ENCODE data around the gene PRRX2.
A peak's percentile ranks its signal among the peaks of the same experiment; 100 is the strongest.

PRRX2 gene

DNA sequence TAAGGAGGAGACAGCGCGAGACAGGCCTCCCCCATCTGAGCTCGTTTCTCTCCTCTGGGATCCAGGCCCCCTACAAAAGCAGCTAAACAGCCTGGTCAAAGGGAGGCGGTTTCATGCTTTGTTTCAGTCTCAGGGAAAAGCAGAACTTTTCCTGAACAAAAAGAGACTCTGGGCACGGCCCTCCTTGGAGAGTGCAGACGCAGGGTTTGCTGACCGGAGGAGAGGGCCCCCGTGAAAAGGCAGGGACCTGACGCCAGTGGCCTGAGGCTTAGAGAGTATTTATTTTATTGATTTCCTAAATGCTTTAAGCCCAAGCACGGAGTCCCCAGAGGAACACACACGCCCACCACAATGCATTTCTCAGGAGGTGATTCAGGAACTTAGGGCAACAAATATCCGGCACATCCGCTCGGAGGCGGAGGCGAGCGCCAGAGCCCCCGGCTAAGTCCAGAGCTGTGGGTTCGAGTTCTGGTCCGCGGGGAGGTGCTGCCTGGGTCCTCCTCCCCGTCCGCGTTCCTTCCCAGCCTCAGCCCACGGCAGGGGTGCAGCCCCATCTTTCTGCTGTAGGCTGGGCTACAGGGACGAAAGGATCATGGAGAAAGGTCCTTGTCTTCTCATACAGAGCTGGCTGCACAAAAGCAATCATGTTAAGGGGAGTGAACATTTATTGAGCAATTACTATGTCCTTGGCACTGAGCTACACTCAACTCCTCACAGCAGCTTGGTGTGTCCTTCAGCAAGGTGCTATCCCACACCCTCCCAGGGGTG lies 47.4 kb downstream of the PRRX2 start:
- no peak for DNase-seq

DNA sequence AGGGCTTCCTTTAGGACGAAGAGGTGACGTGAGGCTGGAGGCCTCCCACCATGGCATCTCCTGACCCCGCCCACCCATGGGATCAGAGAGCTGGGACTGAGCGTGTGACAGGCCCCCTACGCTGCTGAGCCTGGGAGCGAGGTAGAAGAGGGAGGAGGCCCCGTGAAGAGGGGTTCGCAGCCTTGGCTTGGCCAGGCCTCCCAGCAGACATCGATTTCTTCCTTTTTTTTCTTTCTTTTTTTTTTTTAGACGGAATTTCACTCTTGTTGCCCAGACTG lies 47.9 kb downstream of the PRRX2 start:
- no peak for DNase-seq

DNA sequence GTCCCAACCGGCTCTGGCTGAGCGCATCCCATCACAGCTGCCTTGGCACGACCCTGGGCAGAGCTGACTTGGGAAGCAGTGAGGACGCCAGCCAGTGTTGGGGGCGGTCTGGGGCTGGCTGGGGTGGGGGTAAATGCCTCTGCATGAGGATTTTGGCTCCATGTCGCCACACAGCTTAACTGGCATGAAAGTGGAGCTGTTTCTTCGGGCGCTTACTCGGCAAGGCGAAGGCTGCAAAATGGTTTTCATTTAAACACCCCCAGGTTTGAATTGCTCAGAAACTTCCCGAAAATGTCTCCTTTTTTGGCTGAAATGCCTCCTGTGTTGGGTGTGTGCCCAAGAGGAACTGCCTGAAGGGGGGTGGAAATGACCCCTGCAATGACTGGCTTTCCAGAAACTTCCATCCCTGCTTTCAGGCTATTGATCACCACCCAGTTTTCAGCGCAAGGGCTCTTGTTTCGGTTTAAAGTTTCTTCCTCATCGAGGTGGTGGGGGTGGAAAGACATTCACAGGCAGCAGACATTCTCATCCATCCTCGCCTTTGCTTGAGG lies 49.1 kb downstream of the PRRX2 start:
- no peak for DNase-seq

DNA sequence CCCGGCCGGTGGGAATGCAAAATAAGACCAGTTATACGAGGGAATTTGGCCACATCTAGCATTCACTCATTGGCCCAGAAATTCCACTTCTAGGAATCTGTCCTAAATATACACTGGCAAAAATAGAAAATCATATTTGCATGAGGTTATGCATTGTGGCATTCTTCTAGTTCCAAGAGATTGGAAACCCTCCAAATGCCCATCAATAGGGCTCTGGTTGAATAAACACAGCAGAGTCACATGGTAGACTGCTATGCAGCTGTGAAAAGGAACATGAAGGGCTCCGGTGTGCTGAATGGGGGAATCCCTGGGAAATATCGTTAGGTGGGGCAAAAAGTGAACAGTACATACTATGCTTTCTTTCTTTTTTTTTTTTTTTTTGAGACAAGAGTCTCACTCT lies 50.6 kb downstream of the PRRX2 start:
- DNase-seq: no peak

DNA sequence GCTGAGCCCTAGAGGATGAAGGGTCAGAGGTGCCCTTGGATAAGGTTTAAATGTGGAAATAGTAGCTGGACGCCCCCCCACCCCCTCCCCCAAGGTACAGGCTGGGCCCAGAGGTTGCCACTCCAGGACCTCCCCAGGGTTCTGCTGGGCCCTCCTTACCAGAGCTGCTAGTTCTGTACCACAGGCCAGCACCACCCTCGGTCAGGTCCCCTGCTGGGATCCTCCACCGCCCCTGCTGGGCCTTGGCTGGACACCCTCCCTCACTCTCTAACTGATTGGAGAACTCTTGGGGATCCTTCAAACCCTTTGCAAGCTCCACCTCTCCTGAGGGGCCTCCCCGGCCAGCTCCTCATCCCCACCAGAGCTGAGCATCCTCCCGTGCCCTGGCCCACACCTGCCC lies 52.5 kb downstream of the PRRX2 start:
- DNase-seq: no peak

DNA sequence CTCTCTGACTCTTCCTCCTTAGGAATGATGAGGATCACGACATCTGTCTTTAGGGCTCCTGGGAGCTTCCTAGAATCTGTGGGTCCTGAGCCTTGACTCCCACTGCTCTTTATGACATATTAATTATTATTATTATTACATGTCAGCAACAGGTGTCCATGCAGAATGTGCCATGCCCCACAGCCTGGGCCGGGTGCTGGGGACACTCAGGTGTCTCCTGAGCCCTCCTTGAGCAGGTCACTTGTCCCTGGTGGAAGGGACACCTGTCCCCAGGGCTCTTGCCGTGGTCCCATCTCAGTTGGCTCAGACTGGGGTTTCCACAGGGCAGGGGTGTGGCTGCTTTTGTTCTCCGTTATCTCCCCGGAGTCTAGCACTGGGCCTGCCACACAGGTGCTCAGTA lies 53.2 kb downstream of the PRRX2 start:
- no peak for DNase-seq

DNA sequence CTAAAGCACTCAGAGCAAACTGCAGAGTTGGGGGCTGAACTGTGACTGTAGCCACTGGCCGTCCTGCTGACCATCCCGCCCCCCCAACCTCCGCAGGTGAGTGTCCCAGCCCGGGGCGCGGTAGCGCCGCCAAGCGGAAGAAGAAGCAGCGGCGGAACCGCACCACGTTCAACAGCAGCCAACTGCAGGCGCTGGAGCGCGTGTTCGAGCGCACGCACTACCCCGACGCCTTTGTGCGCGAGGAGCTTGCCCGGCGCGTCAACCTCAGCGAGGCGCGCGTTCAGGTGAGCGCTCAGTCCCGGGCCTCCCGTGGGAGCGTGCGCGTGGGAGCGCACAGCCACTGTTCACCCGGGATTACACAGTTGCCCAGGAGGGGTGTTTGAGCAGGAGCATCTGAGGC lies 53.7 kb downstream of the PRRX2 start:
- no peak for DNase-seq

DNA sequence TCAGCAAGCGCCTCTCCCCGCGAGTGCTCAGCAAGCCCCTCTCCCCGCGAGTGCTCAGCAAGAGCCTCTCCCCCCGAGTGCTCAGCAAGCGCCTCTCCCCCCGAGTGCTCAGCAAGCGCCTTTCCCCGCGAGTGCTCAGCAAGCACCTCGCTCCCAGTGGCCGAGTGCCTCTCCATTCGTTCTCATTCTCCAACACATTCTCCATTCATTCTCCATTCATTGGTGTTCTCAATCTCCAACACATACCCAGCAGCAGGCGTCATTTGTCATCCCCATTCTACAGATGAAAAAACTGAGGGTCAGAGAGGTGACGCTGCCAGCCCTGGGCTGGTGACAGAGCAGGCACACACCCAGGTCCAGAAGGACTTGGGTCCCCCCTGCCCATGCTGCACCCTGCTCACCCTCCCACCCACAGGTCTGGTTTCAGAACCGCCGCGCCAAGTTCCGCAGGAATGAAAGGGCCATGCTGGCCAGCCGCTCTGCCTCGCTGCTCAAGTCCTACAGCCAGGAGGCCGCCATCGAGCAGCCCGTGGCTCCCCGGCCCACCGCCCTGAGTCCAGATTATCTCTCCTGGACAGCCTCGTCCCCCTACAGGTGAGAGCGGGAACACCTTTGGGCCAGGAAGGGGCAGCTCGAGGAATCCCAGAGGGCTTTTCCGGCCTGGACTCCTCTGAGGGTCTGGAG lies 54.9 kb downstream of the PRRX2 start:
- DNase-seq: no peak

DNA sequence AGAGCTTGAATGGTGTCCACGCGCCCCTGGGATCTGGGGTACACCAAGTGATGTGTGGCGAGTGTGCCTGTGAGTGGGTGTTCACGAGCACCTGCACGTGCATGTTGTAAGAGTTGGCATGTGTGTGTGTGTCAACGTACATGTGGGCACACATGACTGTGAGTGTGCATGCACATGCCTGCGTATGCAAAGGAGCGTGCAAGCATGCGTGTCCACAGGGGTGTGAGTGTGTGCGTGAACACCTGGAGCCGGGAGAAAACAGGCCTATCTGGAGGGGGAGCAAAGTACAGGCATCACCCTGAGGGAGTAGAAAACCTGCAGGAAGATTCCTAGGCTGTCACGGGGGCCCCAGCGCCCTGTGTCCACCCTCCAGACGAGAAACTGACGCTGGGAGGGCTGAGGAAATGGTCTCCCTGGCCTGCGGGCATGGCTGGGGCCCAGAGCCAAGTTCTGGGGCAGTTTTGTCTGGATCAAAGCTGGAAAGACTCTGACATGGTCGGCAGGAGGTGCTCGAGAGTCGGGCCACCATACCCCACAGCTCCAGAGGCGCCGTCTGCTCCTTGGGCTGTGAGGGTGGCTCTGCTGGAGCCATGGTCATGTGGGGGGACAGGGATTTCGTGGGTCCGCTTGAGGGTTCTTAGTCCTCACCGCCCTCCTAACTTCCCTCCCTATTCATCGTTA lies 55.6 kb downstream of the PRRX2 start:
- no peak for DNase-seq

DNA sequence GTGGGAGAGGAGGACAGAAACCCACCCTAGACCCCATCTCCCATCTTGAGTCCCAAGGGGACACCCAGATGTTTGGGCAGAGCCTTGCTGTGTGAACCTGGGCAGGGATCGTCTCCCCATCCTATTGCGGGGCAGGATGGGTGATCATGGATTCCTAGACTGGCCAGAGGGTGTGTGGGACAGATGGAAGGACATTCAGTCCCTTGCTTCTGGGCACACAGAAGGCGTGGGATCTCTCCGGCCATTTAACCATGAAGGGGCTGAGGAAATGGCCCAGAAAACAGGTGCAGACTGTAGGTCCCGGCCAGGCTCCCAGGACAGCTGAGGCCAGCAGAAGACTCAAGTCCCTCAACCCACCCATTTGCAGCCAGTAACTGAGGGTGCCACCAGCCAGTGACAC lies 57.5 kb downstream of the PRRX2 start:
- no peak for DNase-seq

DNA sequence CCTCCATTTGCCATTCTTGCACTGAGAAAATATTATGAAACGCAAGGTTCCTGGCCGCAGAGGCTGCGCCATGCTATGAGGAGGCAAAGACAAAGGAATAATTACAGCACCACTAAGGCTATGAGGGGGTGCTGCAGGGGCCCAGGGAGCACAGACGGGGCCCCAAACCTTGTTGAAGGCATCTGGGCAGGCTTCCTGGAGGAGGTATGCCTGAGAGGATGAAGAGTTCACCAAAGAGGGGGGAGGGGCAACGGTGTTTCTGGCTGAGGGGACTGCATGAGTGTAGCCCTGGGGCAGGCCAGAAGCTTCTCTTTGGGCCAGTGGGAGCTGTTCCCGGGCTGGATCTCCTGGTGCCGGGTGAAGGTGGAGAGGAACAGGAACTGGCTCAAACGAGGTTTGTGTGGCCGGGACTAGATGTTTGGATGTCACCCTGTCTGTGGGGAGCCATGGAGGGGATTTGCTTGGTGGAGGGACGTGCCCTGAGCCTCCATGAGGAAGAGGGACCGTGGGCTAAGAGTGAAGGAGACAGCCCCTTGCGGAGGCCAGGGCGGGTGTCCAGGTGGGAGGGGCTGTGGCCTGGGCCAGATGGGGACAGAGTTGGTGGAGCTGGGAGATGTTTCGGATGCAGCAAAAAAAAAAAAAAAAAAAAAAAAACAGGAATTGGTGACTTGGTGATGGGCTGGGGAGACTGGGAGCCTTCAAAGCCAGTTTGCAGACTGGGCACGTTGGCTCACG lies 59.2 kb downstream of the PRRX2 start:
- DNase-seq: no peak

DNA sequence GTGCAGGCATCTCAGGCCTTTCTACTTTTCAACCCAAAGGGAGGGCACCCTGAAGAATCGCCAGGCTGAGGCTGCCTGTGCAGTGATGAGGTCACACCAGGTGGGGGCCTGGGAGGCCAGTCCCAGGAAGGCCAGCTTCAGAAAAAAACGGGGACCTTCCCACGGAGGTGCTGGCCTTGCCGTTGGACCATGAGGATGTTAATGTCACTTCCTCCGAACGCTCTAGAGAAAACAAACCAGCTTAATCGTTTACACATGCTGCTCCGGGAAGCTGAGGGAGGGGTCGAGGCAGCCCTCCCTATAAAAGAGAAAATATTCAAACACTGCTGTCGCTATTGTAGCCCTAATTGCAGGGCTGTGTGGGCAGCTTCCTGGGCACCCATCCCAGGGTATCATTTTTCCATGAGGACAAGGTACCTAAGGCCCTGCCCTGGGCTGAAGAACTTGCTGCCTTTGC lies 60.4 kb downstream of the PRRX2 start:
- no peak for DNase-seq

DNA sequence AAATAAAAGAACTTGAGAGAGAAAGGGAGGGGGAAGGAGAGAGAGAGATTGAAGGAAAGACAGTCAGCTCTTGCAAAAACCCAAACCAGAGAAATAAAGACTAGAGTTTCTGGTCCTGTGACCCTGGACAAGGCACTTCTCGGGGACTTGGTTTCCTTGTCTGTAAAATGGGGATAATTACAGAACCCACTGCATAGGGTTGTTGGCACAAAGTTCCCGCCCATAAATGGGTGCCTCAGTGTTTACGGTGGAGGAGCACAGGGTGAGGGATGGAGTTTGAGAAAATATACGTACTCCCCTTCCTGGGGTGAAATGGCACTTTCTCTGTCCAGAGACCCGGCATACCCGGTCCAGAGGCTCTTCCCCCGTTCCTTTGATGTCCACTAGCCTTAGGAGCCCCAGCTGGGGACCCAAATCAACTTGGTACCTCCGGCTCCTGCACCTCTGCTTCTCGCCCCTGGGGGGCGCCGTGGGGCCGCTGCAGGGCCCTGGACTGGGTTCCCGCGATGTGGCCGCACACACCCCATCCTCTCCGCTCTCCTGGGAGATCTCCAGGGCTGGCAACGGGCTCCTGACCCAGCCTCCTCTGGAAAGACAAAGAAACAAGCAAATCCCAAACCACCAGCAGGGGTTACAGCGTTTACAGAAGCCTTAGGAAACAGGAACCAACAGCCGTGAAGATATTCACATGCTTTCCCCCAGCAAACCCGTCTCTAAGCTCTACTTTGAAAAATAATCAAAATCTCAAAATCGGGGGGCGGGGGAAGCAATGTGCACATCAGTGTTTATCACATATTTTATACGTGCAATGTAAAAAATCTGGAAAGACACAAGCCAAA lies 61.1 kb downstream of the PRRX2 start:
- DNase-seq: peak; percentile 23

DNA sequence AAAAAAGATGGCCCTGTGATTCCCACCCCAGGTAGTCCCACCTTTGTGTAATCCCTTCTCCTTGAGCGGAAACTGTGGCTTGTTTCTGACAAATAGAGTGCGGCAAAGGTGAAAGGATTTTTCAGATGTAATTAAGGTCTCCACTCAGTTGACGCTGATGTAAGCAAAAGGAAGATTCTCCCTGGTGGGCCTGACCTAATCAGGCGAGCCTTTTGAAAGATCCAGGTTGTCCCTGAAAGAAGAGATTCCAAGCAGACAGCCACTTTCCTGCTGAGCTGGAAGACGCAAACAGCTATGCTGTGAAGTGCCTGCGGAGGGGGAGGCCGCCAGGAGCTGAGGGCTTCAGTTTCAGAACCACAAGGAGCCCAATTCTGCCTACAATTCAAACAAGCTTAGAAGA lies 63.3 kb downstream of the PRRX2 start:
- DNase-seq: no peak

DNA sequence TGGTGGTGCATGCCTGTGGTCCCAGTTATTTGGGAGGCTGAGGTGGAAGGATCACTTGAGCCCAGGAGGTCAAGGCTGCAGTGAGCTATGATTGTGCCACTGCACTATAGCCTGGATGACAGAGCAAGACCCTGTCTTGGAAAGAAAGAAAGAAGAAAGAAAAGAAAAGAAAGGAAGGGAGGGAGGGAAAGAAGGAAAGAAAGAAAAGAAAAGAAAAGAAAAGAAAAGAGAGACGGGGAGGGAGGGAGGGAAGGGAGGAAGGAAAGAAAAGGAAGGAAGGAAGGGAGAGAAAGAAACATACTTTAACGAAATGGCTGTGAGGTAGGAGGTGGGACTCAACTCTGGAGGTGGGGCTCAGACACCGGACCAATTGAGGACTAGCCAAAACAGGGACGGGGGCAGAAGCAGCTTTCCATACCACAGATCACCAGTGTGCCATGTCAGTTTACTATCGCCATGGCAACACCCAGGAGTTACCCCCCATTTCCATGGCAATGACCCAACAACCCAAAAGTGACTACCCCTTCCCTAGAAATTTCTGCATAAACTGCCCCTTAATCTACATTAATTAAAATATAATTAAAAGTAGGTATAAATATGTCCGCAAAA lies 66.1 kb downstream of the PRRX2 start:
- DNase-seq: no peak

DNA sequence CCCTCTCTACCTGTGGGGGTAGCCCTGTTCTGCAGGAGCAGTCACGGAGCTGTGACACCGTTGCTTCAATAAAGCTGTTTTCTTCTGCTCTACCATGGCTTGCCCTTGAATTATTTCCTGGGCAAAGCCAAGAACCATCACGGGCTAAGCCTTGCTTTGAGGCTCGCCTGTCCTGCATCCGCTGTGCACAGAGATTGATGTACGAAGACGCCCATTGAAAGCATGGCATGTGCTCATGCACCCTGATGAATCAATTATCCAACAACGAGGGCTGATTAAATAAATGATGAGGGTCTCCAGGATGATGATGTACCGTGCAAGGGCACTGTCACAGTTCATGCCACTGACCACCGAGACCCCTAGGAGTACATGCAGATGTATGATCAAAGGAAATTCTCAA lies 66.7 kb downstream of the PRRX2 start:
- DNase-seq: no peak

DNA sequence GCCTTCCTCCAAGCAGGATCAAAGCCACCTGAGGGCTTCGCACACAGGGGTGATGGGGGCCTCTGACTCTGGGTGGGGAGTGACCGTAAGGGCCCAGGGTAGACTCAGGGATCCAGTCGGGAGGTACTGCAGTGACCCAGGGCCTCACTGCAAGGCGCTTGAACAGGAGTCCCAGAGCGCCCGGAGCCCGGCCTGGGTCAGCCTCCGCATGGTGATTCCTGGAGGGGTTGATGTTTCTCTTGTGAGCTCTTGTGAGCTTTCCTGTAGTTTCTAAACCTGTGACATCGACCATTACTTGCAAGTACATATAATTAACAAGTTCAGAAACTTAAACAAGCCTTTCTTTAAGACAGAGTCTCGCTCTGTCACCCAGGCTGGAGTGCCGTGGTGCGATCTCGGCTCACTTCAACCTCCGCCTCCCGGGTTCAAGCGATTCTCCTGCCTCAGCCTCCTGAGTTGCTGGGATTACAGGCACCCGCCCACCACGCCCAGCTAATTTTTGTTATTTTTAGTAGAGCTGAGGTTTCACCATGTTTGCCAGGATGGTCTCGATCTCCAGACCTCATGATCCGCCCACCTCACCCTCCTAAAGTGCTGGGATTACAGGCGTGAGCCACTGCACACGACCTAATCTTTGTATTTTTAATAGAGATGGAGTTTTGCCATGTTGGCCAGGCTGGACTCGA lies 67.6 kb downstream of the PRRX2 start:
- no peak for DNase-seq

DNA sequence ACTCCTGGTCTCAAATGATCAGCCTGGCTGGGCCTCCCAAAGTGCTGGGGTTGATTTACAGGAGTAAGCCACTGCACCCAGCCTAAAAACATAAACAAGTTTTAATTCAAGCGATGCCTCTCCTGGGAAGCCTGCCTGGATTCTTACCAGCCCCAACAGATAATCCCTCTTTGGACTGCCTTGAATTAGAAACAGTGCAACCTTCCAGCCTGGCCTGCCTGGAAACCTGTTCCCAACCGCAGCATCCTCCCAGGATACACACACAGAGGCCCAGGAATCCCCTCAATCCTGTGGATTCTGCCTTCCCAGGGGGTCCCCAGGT lies 68.1 kb downstream of the PRRX2 start:
- DNase-seq: no peak

DNA sequence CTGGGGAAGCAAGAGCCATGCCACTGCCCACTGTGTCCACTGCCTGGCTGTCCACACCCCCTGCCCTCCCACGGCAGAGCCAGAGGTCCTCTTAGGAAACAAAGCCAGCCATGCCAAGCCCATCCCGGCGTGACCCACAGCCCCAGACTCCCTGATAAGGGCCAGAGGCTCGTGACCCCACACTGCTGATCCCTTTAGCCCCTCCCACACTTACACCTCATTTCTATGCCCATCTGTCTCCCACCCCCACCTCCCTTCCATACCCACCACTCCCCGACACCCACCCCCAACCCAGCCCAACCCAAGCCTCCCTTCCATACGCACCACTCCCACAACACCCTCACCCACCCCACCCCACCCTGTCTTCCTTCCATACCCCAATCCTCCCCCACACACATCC lies 70.1 kb downstream of the PRRX2 start:
- DNase-seq: no peak

DNA sequence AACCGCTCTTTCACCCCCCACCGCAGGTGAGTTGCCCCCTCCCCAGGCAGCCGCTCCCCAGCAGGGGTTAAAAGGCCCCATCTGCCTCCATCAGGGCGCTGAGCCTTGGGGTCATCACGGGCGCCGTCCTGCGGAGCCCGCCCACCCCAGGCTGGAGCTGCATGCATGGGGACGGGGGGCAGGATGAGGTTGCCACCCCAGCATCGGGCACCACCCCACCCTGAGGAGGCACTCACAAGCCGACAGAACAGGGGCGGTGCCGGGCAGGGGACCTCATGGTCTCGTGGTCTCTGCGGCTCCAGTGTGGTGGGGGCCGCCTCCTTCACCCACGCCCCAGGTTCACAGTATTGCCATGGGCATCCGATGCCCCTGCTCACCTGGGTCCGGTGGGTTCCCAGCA lies 70.9 kb downstream of the PRRX2 start:
- no peak for DNase-seq

DNA sequence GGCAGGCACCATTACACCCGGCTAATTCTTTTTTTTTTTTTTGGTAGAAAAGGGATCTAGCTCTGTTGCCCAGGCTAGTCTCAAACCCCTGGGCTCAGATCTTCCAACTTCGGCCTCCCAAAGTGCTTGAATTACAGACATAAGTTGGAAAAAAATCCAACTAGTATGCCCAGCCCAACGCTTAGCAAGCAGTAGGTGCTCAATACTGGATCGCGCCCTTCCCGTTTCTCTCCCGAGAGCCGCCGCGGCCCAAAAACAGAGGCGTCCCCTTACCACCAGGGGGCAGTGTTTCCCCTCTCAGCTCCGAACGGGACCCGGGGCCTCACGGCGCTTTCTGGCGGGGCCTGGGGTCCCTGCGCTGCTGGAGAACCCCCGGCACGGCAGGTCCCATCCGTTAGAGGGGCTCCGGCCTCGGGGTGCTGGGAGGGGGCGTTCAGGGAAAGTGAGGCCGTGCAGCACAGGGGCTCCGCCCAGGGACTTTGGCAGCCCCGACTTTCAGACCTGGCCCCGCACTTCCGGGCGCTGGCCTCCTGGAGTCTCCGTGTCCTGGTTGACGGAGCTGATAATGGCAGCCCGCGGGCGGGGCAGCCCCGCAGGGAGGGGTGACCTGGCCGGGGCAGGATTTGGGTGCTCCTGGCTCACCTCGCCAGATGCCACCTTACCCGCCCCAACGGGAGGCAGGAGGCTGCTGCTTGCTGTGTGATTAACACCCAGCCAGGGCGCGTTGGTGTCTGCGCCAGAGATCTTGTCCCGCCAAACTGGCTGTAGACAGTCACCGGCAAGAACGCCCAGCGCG lies 72.2 kb downstream of the PRRX2 start:
- DNase-seq: peak; percentile 78
